A549 (cell line): ENCODE results near the gene ACTR3. TPM values are rescaled to one million over a fixed set of nuclear protein-coding genes. Genes with fewer than 3 reads are reported as not detected.

ENCODE experiments used
- ATAC-seq, 2 experiments: fragments of 200-7000 bp in 1 of 2; fragments of >200 bp in 1 of 2; cut with Nextera tagmentation in 1 of 2; cut with Tn5 transposase in 1 of 2; 3 replicates each; pipeline versions ENCODE4 v1.8.0 to v1.9.1; 2018 to 2020; ENCODE audit warnings: mild to moderate bottlenecking in 1 of 2, moderate library complexity in 1 of 2
- CTCF ChIA-PET: fragments of 300-600 bp; sonication (Branson Sonifier 250); formaldehyde crosslinking; extraction: SDS; loops from one replicate; lab custom pipeline; 2021; ENCODE audit warnings: antibody characterized with exemption, inconsistent platforms; lab: Yijun Ruan, JAX
- POLR2A ChIA-PET: fragments of 350-600 bp; formaldehyde crosslinking; extraction: SDS; loops from one replicate; lab custom pipeline; 2021; ENCODE audit warnings: antibody characterized with exemption, inconsistent platforms; lab: Yijun Ruan, JAX
- DNase-seq, 2 experiments: peaks; one replicate each; pipeline versions ENCODE4 v3.0.0 to v3.0.0-alpha.2; 2011 to 2016; ENCODE audit warnings: low read depth in 1 of 2, low spot score in 1 of 2
- FAIRE-seq: peaks from 2 replicates; lab custom pipeline; 2011; peaks lifted over from hg19 to GRCh38; lab: Jason Lieb, UNC
- H3K27ac ChIP-seq, 2 experiments: fragments of >200 bp; sonication (Bioruptor Twin); formaldehyde crosslinking; 3 replicates each; pipeline ENCODE4 v1.5.1; 2016 to 2017
- H3K4me1 ChIP-seq: fragments of >200 bp; sonication (Bioruptor Twin); formaldehyde crosslinking; 3 replicates; pipeline ENCODE4 v1.6.1; 2016
- H3K4me2 ChIP-seq: fragments of >200 bp; sonication (Bioruptor Twin); formaldehyde crosslinking; 3 replicates; pipeline ENCODE4 v1.6.1; 2016
- H3K4me3 ChIP-seq: fragments of >200 bp; sonication (Bioruptor Twin); formaldehyde crosslinking; 3 replicates; pipeline ENCODE4 v1.5.1; 2016
- H3K9me3 ChIP-seq: fragments of >200 bp; sonication (Bioruptor Twin); formaldehyde crosslinking; 3 replicates; pipeline ENCODE4 v1.6.1; 2016
- ATOH8 ChIP-seq: fragments of 250-450 bp; sonication (Bioruptor Pico); IDR thresholded peaks from 2 replicates; pipeline ENCODE4 v1.5.0; 2020; ENCODE audit warnings: low read depth, mild to moderate bottlenecking, moderate library complexity
- CBX2 ChIP-seq: fragments of 200-600 bp; sonication (generic); IDR thresholded peaks from 2 replicates; pipeline ENCODE4 v1.6.1; 2016; ENCODE audit warnings: low read depth, mild to moderate bottlenecking, borderline replicate concordance
- CHD2 ChIP-seq: fragments of 150-350 bp; IDR thresholded peaks from 2 replicates; pipeline ENCODE4 v1.6.1; 2014; ENCODE audit warnings: low read length; ENCODE audit not compliant: partially characterized antibody
- CHD4 ChIP-seq: fragments of 200-600 bp; sonication (generic); IDR thresholded peaks from 2 replicates; pipeline ENCODE4 v1.6.1; 2016; ENCODE audit warnings: antibody characterized with exemption, mild to moderate bottlenecking, borderline replicate concordance
- E2F6 ChIP-seq: IDR thresholded peaks from 2 replicates; pipeline ENCODE4 v1.6.1; 2012; ENCODE audit warnings: low read depth, borderline replicate concordance
- EHMT2 ChIP-seq: fragments of 200-600 bp; sonication (generic); IDR thresholded peaks from 2 replicates; pipeline ENCODE4 v1.6.1; 2016; ENCODE audit warnings: antibody characterized with exemption, low read depth, mild to moderate bottlenecking, moderate library complexity
- ESRRA ChIP-seq: fragments of 150-350 bp; IDR thresholded peaks from 2 replicates; pipeline ENCODE4 v1.6.1; 2014; ENCODE audit warnings: mild to moderate bottlenecking, low read length, borderline replicate concordance
- FOSL2 ChIP-seq, 2 experiments: fragments of 450-650 bp in 1 of 2; fragments of >200 bp in 1 of 2; sonication (Bioruptor Twin) in 1 of 2; formaldehyde crosslinking; IDR thresholded peaks; 2 replicates each; pipeline versions ENCODE4 v1.5.0 to v1.6.1; 2016 to 2020; ENCODE audit warnings: mild to moderate bottlenecking in 1 of 2, moderate library complexity in 1 of 2
- FOXS1 ChIP-seq: fragments of 250-450 bp; sonication (Bioruptor Pico); IDR thresholded peaks from 2 replicates; pipeline ENCODE4 v1.5.0; 2020; ENCODE audit warnings: mild to moderate bottlenecking, moderate library complexity
- HOXA7 ChIP-seq: fragments of 250-450 bp; sonication (Bioruptor Pico); IDR thresholded peaks from 2 replicates; pipeline ENCODE4 v1.5.0; 2020; ENCODE audit warnings: mild to moderate bottlenecking, moderate library complexity
- HOXB5 ChIP-seq: fragments of 250-450 bp; sonication (Bioruptor Pico); IDR thresholded peaks from 2 replicates; pipeline ENCODE4 v1.5.0; 2020; ENCODE audit warnings: mild to moderate bottlenecking, moderate library complexity
- JUN ChIP-seq, 2 experiments: fragments of >200 bp; sonication (Bioruptor Twin); formaldehyde crosslinking; IDR thresholded peaks; 2 replicates in 1 of 2; 3 replicates in 1 of 2; pipeline ENCODE4 v1.6.1; 2016 to 2017
- JUNB ChIP-seq: fragments of >200 bp; sonication (Bioruptor Twin); formaldehyde crosslinking; IDR thresholded peaks from 2 replicates; pipeline ENCODE4 v1.6.1; 2016
- KDM1A ChIP-seq: fragments of 200-600 bp; sonication (generic); IDR thresholded peaks from 2 replicates; pipeline ENCODE4 v1.6.1; 2016; ENCODE audit warnings: low read depth, mild to moderate bottlenecking
- MAZ ChIP-seq: fragments of 150-350 bp; IDR thresholded peaks from 2 replicates; pipeline ENCODE4 v1.6.1; 2014; ENCODE audit warnings: antibody characterized with exemption, low read depth, low read length, borderline replicate concordance
- NPAS2 ChIP-seq: fragments of 250-450 bp; sonication (Bioruptor Pico); IDR thresholded peaks from 2 replicates; pipeline ENCODE4 v1.8.0; 2022; ENCODE audit warnings: mild to moderate bottlenecking, moderate library complexity, borderline replicate concordance
- PHF8 ChIP-seq: fragments of 200-600 bp; sonication (generic); IDR thresholded peaks from 2 replicates; pipeline ENCODE4 v1.6.1; 2016; ENCODE audit warnings: low read depth, mild to moderate bottlenecking, antibody characterized with exemption, moderate library complexity, borderline replicate concordance
- POLR2A ChIP-seq: IDR thresholded peaks from 2 replicates; pipeline ENCODE4 v1.6.1; 2012; ENCODE audit warnings: mild to moderate bottlenecking, low read length
- POLR2AphosphoS2 ChIP-seq: conservative IDR thresholded peaks from 2 replicates; pipeline ENCODE4 v1.6.1; 2012; ENCODE audit warnings: low read length, improper control_type of control experiment, inconsistent platforms
- RCOR1 ChIP-seq: fragments of 150-350 bp; IDR thresholded peaks from 2 replicates; pipeline ENCODE4 v1.6.1; 2014; ENCODE audit warnings: antibody characterized with exemption, low read length, low read depth
- RNF2 ChIP-seq: fragments of 200-600 bp; sonication (generic); IDR thresholded peaks from 2 replicates; pipeline ENCODE4 v1.6.1; 2016; ENCODE audit warnings: low read depth, mild to moderate bottlenecking, antibody characterized with exemption, moderate library complexity, borderline replicate concordance
- SREBF2 ChIP-seq: fragments of 450-650 bp; IDR thresholded peaks from 2 replicates; pipeline ENCODE4 v1.6.1; 2014; ENCODE audit warnings: mild to moderate bottlenecking, moderate library complexity
- TP53 ChIP-seq: fragments of 250-450 bp; sonication (Bioruptor Pico); IDR thresholded peaks from 2 replicates; pipeline ENCODE4 v1.5.0; 2021; ENCODE audit warnings: mild to moderate bottlenecking, moderate library complexity
- ZC3H11A ChIP-seq: fragments of 450-650 bp; IDR thresholded peaks from 2 replicates; pipeline ENCODE4 v1.6.1; 2014; ENCODE audit warnings: antibody characterized with exemption, mild to moderate bottlenecking
- whole genome bisulfite sequencing: methylation state at CpG from one replicate; pipeline ENCODE4 v1.1.6; 2017; ENCODE audit errors: missing lambda C conversion rate; 5-methylcytosine and 5-hydroxymethylcytosine counted together
- polyA plus RNA-seq, 4 experiments: library from polyadenylated mRNA; depleted of rRNA in 3 of 4; stranded (reverse); fragments of >200 nt; fragmentation: RNase III in 1 of 4; extraction: RNeasy Plus Mini Kit Qiagen cat#74134 plus additional on column Dnase treatment in 1 of 4; gene quantifications; 2 replicates in 3 of 4; 3 replicates in 1 of 4; pipeline ENCODE4 v1.2.3, GENCODE V29; 2011 to 2017
- TF ChIP-seq, protein P1 (sequence below): fragments of >200 bp; sonication (Bioruptor Twin); formaldehyde crosslinking; IDR thresholded peaks from 3 replicates; pipeline ENCODE4 v1.5.1; 2016
- TF ChIP-seq, protein P2 (sequence below): fragments of 250-450 bp; sonication (Bioruptor Pico); IDR thresholded peaks from 2 replicates; pipeline ENCODE4 v1.5.0; 2021; ENCODE audit warnings: mild to moderate bottlenecking, moderate library complexity, borderline replicate concordance

The ACTR3 gene
- polyA plus RNA-seq, 2 of the 4 experiments (the other 2 are of a cell fraction) = 359 to 412 TPM

GRCh38 chr2:113920996-113921395 is 31.1 kb downstream of the ACTR3 start:
- Histone ChIP-seq H3K4me2 (no peak overlapping the region), H3K4me1 (no peaks in the 10 kb centered on the region), H3K4me3 (no peak overlapping the region), H3K27ac (no peak overlapping the region), H3K9me3 (no peaks in the 10 kb centered on the region)
- ATAC-seq (no peak), FAIRE-seq (no peak), DNase-seq (no peak)
- no peak for TF ChIP-seq FOSL2 (IDR thresholded peaks at IDR 0.05)
- no peak for TF ChIP-seq FOSL2 (CRISPR knock-in tag; IDR thresholded peaks at IDR 0.05)
- no peak for TF ChIP-seq CHD4
- no peak for TF ChIP-seq ESRRA
- no peak for TF ChIP-seq RNF2
- TF ChIP-seq MAZ = no peak
- TF ChIP-seq, protein P1, sequence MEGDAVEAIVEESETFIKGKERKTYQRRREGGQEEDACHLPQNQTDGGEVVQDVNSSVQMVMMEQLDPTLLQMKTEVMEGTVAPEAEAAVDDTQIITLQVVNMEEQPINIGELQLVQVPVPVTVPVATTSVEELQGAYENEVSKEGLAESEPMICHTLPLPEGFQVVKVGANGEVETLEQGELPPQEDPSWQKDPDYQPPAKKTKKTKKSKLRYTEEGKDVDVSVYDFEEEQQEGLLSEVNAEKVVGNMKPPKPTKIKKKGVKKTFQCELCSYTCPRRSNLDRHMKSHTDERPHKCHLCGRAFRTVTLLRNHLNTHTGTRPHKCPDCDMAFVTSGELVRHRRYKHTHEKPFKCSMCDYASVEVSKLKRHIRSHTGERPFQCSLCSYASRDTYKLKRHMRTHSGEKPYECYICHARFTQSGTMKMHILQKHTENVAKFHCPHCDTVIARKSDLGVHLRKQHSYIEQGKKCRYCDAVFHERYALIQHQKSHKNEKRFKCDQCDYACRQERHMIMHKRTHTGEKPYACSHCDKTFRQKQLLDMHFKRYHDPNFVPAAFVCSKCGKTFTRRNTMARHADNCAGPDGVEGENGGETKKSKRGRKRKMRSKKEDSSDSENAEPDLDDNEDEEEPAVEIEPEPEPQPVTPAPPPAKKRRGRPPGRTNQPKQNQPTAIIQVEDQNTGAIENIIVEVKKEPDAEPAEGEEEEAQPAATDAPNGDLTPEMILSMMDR = no peak
- TF ChIP-seq CHD2 = no peak
- no peak for TF ChIP-seq FOXS1 (CRISPR knock-in tag)
- no peak for TF ChIP-seq HOXB5 (CRISPR knock-in tag)
- TF ChIP-seq NPAS2 (CRISPR knock-in tag) = no peak
- 83% methylated on average over 3 of the region's 3 CpGs for WGBS
- ChIA-PET POLR2A (no interaction called here), CTCF (no interaction called here)

GRCh38 chr2:113922335-113922734 is 32.4 kb downstream of the ACTR3 start:
- CTCF ChIA-PET = interaction anchor here (0.8 to 1.0 kb wide), 2 partner anchors 10 to 12 kb away, joined by 3 to 4 read pairs; no protein-coding TSS in a partner anchor
- FAIRE-seq = no peak
- no peak overlapping the region for H3K27ac ChIP-seq
- POLR2A ChIA-PET = no interaction called here
- TF ChIP-seq ESRRA (no peak), CHD4 (no peak), E2F6 (no peak), HOXA7 (no peak), RCOR1 (no peak), POLR2A (no peak), PHF8 (no peak), POLR2AphosphoS2 (no peak), TP53 (CRISPR knock-in tag) (no peak), JUNB (no peak), SREBF2 (no peak), JUN (IDR thresholded peaks at IDR 0.05) (no peak), EHMT2 (no peak), KDM1A (no peak), CBX2 (no peak), ATOH8 (CRISPR knock-in tag) (no peak), ZC3H11A (no peak)
- TF ChIP-seq, protein P2, sequence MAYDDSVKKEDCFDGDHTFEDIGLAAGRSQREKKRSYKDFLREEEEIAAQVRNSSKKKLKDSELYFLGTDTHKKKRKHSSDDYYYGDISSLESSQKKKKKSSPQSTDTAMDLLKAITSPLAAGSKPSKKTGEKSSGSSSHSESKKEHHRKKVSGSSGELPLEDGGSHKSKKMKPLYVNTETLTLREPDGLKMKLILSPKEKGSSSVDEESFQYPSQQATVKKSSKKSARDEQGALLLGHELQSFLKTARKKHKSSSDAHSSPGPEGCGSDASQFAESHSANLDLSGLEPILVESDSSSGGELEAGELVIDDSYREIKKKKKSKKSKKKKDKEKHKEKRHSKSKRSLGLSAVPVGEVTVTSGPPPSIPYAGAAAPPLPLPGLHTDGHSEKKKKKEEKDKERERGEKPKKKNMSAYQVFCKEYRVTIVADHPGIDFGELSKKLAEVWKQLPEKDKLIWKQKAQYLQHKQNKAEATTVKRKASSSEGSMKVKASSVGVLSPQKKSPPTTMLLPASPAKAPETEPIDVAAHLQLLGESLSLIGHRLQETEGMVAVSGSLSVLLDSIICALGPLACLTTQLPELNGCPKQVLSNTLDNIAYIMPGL (CRISPR knock-in tag) = no peak
- H3K4me1 ChIP-seq = no peaks in the 10 kb centered on the region
- ATAC-seq = no peak
- no peak overlapping the region for H3K4me2 ChIP-seq
- no peaks in the 10 kb centered on the region for H3K9me3 ChIP-seq
- 96% methylated on average over 6 of the region's 6 CpGs for WGBS
- no peak for DNase-seq
- no peak overlapping the region for H3K4me3 ChIP-seq
